Esophagus squamous epithelium (tissue), 5 donors: ENCODE data around the gene ITM2A. TPM values are rescaled to one million over a fixed set of nuclear protein-coding genes. Genes with fewer than 3 reads are reported as not detected.

Source experiments
- DNase-seq: peaks from one replicate; lab custom pipeline; 2025; lab: John Stamatoyannopoulos, UW
- H3K27ac ChIP-seq, 4 donors: fragments of 200-600 bp; sonication (generic); one replicate each; pipeline ENCODE4 v1.5.1; 2016 to 2019; ENCODE audit warnings: mild to moderate bottlenecking in 1 of 4
- H3K27me3 ChIP-seq, 4 donors: fragments of 200-600 bp; sonication (generic); 1 replicate in 3 of 4; 2 replicates in 1 of 4; pipeline versions ENCODE4 v1.5.1 to v1.6.0; 2017 to 2021; ENCODE audit warnings: antibody characterized with exemption in 1 of 4
- H3K36me3 ChIP-seq, 3 donors: fragments of 200-600 bp; sonication (generic); one replicate each; pipeline ENCODE4 v1.5.1; 2016 to 2019
- H3K4me1 ChIP-seq, 3 donors: fragments of 200-600 bp; sonication (generic); one replicate each; pipeline ENCODE4 v1.5.1; 2017 to 2019
- H3K4me3 ChIP-seq, 4 donors: fragments of 200-600 bp; sonication (generic); 1 replicate in 3 of 4; 2 replicates in 1 of 4; pipeline ENCODE4 v1.5.1; 2016 to 2019; ENCODE audit warnings: mild to moderate bottlenecking in 2 of 4, moderate library complexity in 1 of 4
- H3K9me3 ChIP-seq, 3 donors: fragments of 200-600 bp; sonication (generic); one replicate each; pipeline ENCODE4 v1.5.1; 2016 to 2019
- CTCF ChIP-seq, 6 experiments: fragments of 450-650 bp in 4 of 6; fragments of 200-600 bp in 2 of 6; sonication (generic) in 2 of 6; IDR thresholded peaks; one replicate each; pipeline ENCODE4 v1.5.1; 2016 to 2019; ENCODE audit warnings: antibody characterized with exemption in 6 of 6, mild to moderate bottlenecking in 4 of 6, moderate library complexity in 4 of 6
- POLR2A ChIP-seq, 4 donors: fragments of 450-650 bp; IDR thresholded peaks; one replicate each; pipeline ENCODE4 v1.6.1; 2017; ENCODE audit warnings: antibody characterized with exemption in 4 of 4, mild to moderate bottlenecking in 4 of 4, moderate library complexity in 3 of 4
- WGBS, 2 donors: methylation state at CpG; one replicate each; pipeline ENCODE4 v1.1.5; 2018; 5-methylcytosine and 5-hydroxymethylcytosine counted together
- intact Hi-C: fragments of 100-400 bp; cut with DNase I; formaldehyde crosslinking; loops from one replicate; pipeline ENCODE4 v1.15.0; 2022
- total RNA-seq, 4 donors: library from RNA; depleted of rRNA; stranded (reverse); fragments of >200 nt; gene quantifications; one replicate each; pipeline ENCODE4 v1.1.0, GENCODE V29; 2016
- donor health status: DM: yes; HTN: yes; CAD: no.

Gene ITM2A
- total RNA-seq, 4 donors from 2014 or later = 5.8 to 66.0 (median 12.7) TPM

GRCh38 chrX:79409657-79410056, 42.5 kb upstream of the ITM2A start:
- DNase-seq = no peak
- no peaks in the 10 kb centered on the region for H3K9me3 ChIP-seq
- no peaks in the 10 kb centered on the region for H3K36me3 ChIP-seq
- intact Hi-C loops = no loop called here
- H3K27ac ChIP-seq = no peak overlapping the region
- no peaks in the 10 kb centered on the region for H3K27me3 ChIP-seq
- no peaks in the 10 kb centered on the region for H3K4me1 ChIP-seq
- H3K4me3 ChIP-seq = no peak overlapping the region
- TF ChIP-seq CTCF (IDR thresholded peaks at IDR 0.05) (no peak), POLR2A (IDR thresholded peaks at IDR 0.05) (no peak)

- H3K27me3 ChIP-seq = no peaks in the 10 kb centered on the region
- no peak overlapping the region for H3K27ac ChIP-seq
- TF ChIP-seq CTCF (IDR thresholded peaks at IDR 0.05) = no peak
- no peak for TF ChIP-seq POLR2A (IDR thresholded peaks at IDR 0.05)
- no peak overlapping the region for H3K4me3 ChIP-seq
- H3K36me3 ChIP-seq = no peaks in the 10 kb centered on the region
- H3K4me1 ChIP-seq = no peaks in the 10 kb centered on the region
- 77 to 79% methylated on average over 3 of the region's 3 CpGs for WGBS, 2 donors
- intact Hi-C loops = no loop called here
- DNase-seq = no peak
- no peaks in the 10 kb centered on the region for H3K9me3 ChIP-seq
These were observed 41.6 kb upstream of the ITM2A start for GRCh38 chrX:79408623-79409322.

- Histone ChIP-seq H3K27ac (no peak overlapping the region), H3K4me1 (no peaks in the 10 kb centered on the region), H3K36me3 (no peaks in the 10 kb centered on the region), H3K9me3 (no peaks in the 10 kb centered on the region), H3K4me3 (no peak overlapping the region), H3K27me3 (no peaks in the 10 kb centered on the region)
- no peak for TF ChIP-seq POLR2A (IDR thresholded peaks at IDR 0.05)
- no peak for TF ChIP-seq CTCF (IDR thresholded peaks at IDR 0.05)
- DNase-seq = no peak
- intact Hi-C loops = no loop called here
- 53 to 80% methylated on average over 4 of the region's 4 CpGs for WGBS, 2 donors
These were observed 33.5 kb upstream of the ITM2A start for GRCh38 chrX:79400623-79401022.

GRCh38 chrX:79375340-79375739, 8.2 kb upstream of the ITM2A start:
- no peak overlapping the region for H3K27ac ChIP-seq
- no peak for DNase-seq
- H3K36me3 ChIP-seq = no peaks in the 10 kb centered on the region
- no peaks in the 10 kb centered on the region for H3K9me3 ChIP-seq
- TF ChIP-seq POLR2A (IDR thresholded peaks at IDR 0.05) = no peak
- TF ChIP-seq CTCF (IDR thresholded peaks at IDR 0.05) = no peak
- no peak overlapping the region for H3K4me3 ChIP-seq
- H3K27me3 ChIP-seq = no peaks in the 10 kb centered on the region
- H3K4me1 ChIP-seq = no peaks in the 10 kb centered on the region
- 54 to 56% methylated on average over 2 of the region's 2 CpGs for WGBS, 2 donors
- intact Hi-C loops = no loop called here

- WGBS, 2 donors = 67 to 100% methylated on average over 1 of the region's 1 CpG
- H3K4me3 ChIP-seq = no peak overlapping the region
- TF ChIP-seq POLR2A (IDR thresholded peaks at IDR 0.05) (no peak), CTCF (IDR thresholded peaks at IDR 0.05) (no peak)
- H3K27me3 ChIP-seq = no peaks in the 10 kb centered on the region
- no peaks in the 10 kb centered on the region for H3K9me3 ChIP-seq
- intact Hi-C loops = no loop called here
- no peaks in the 10 kb centered on the region for H3K4me1 ChIP-seq
- no peaks in the 10 kb centered on the region for H3K36me3 ChIP-seq
- no peak for DNase-seq
- H3K27ac ChIP-seq = no peak overlapping the region
These were observed 4.5 kb upstream of the ITM2A start for GRCh38 chrX:79371640-79372039.
